H1 (cell line): Measurements from ENCODE around the gene OTOF. TPM values are rescaled to one million over a fixed set of nuclear protein-coding genes. Genes with fewer than 3 reads are reported as not detected.

ENCODE experiments used
- CTCF ChIA-PET: fragments of 300-600 bp; sonication (Branson Sonifier 250); formaldehyde crosslinking; loops from one replicate; lab custom pipeline; 2021; ENCODE audit not compliant: partially characterized antibody; lab: Charles Lee
- POLR2A ChIA-PET: fragments of 300-600 bp; sonication (Branson Sonifier 250); formaldehyde crosslinking; loops from one replicate; lab custom pipeline; 2021; ENCODE audit warnings: inconsistent platforms; ENCODE audit not compliant: partially characterized antibody; lab: Charles Lee
- DNase-seq, 2 experiments: peaks; one replicate each; pipeline versions ENCODE4 v3.0.0 to v3.0.0-alpha.2; 2010 to 2022; ENCODE audit warnings: low spot score in 2 of 2, low read depth in 1 of 2, mixed read lengths in 1 of 2
- FAIRE-seq: peaks from 2 replicates; lab custom pipeline; 2011; peaks lifted over from hg19 to GRCh38; lab: Jason Lieb, UNC
- H2AFZ ChIP-seq: 2 replicates; pipeline ENCODE4 v1.8.1; 2012; ENCODE audit warnings: low read length, inconsistent platforms
- H2AK5ac ChIP-seq: 2 replicates; pipeline ENCODE4 v1.6.1; 2013; ENCODE audit warnings: low read depth, low read length
- H2BK120ac ChIP-seq: replicated peaks from 2 replicates; pipeline ENCODE3; 2013; ENCODE audit warnings: low read depth, low read length, inconsistent platforms
- H2BK12ac ChIP-seq: 2 replicates; pipeline ENCODE4 v1.6.1; 2013; ENCODE audit warnings: low read depth, low read length
- H2BK15ac ChIP-seq: 2 replicates; pipeline ENCODE4 v1.6.1; 2013; ENCODE audit warnings: low read length
- H2BK20ac ChIP-seq: 2 replicates; pipeline ENCODE4 v1.6.1; 2013; ENCODE audit warnings: low read length
- H2BK5ac ChIP-seq: 2 replicates; pipeline ENCODE4 v1.6.1; 2013; ENCODE audit warnings: low read depth, low read length
- H3K14ac ChIP-seq: 2 replicates; pipeline ENCODE4 v1.6.1; 2013; ENCODE audit warnings: inconsistent platforms; ENCODE audit not compliant: insufficient read length
- H3K18ac ChIP-seq: 2 replicates; pipeline ENCODE4 v1.6.1; 2013; ENCODE audit warnings: low read length; ENCODE audit errors: extremely low read depth
- H3K23ac ChIP-seq: 2 replicates; pipeline ENCODE4 v1.6.1; 2013; ENCODE audit warnings: inconsistent platforms; ENCODE audit not compliant: insufficient read length
- H3K23me2 ChIP-seq: 2 replicates; pipeline ENCODE4 v1.6.1; 2013; ENCODE audit warnings: low read depth, low read length
- H3K27ac ChIP-seq: 2 replicates; pipeline ENCODE4 v1.6.1; 2011; ENCODE audit warnings: low read depth, low read length, inconsistent platforms
- H3K27me3 ChIP-seq, 4 experiments: replicated peaks in 1 of 4; 1 replicate in 1 of 4; 2 replicates in 3 of 4; pipeline versions ENCODE4 v1.6.1 to v1.8.1; 2011 to 2013; ENCODE audit warnings: low read length in 3 of 4, mild to moderate bottlenecking in 3 of 4, inconsistent platforms in 2 of 4, mixed read lengths in 2 of 4, moderate library complexity in 1 of 4; ENCODE audit not compliant: control insufficient read depth in 3 of 4, insufficient read depth in 3 of 4; ENCODE audit errors: extremely low read depth in 1 of 4
- H3K36me3 ChIP-seq, 4 experiments: 2 replicates each; pipeline versions ENCODE4 v1.6.1 to v1.8.1; 2011 to 2013; ENCODE audit warnings: mild to moderate bottlenecking in 4 of 4, low read length in 3 of 4, moderate library complexity in 2 of 4, control low read depth in 1 of 4, inconsistent platforms in 1 of 4; ENCODE audit not compliant: insufficient read depth in 4 of 4, control insufficient read depth in 2 of 4
- H3K4ac ChIP-seq: replicated peaks from 2 replicates; pipeline ENCODE3; 2013; ENCODE audit warnings: low read length, low read depth, mixed read lengths, inconsistent platforms; ENCODE audit not compliant: insufficient read length
- H3K4me1 ChIP-seq, 4 experiments: replicated peaks in 1 of 4; 1 replicate in 1 of 4; 2 replicates in 3 of 4; pipeline versions ENCODE4 v1.6.1 to v1.8.1; 2011 to 2013; ENCODE audit warnings: low read length in 3 of 4, inconsistent platforms in 2 of 4, mixed read lengths in 1 of 4; ENCODE audit not compliant: insufficient read depth in 4 of 4, control insufficient read depth in 3 of 4
- H3K4me2 ChIP-seq, 2 experiments: 2 replicates each; pipeline versions ENCODE4 v1.6.1 to v1.8.1; 2011 to 2013; ENCODE audit warnings: low read depth in 2 of 2, low read length in 2 of 2, control low read depth in 1 of 2, inconsistent platforms in 1 of 2, mild to moderate bottlenecking in 1 of 2; ENCODE audit not compliant: insufficient read depth in 1 of 2
- H3K4me3 ChIP-seq, 4 experiments: fragments of 200-600, 300-600 bp in 1 of 4; sonication (generic), shearing (Covaris generic), sonication (Bioruptor Twin) in 1 of 4; 2 replicates each; pipeline versions ENCODE4 v1.5.1 to v1.8.1; 2011 to 2016; ENCODE audit warnings: low read length in 4 of 4, low read depth in 3 of 4, control low read depth in 2 of 4, inconsistent platforms in 2 of 4, mild to moderate bottlenecking in 2 of 4, mixed read lengths in 1 of 4, moderate library complexity in 1 of 4; ENCODE audit not compliant: insufficient read depth in 2 of 4; ENCODE audit errors: extremely low read depth in 1 of 4
- H3K56ac ChIP-seq: replicated peaks from 2 replicates; pipeline ENCODE3; 2013; ENCODE audit warnings: low read depth, mild to moderate bottlenecking, mixed read lengths, low read length, inconsistent platforms; ENCODE audit not compliant: insufficient read length
- H3K79me1 ChIP-seq: 2 replicates; pipeline ENCODE4 v1.6.1; 2013; ENCODE audit warnings: low read depth, low read length, control low read depth
- H3K79me2 ChIP-seq, 2 experiments: 2 replicates each; pipeline versions ENCODE4 v1.6.1 to v1.8.1; 2012 to 2013; ENCODE audit warnings: low read length in 2 of 2, mild to moderate bottlenecking in 2 of 2, inconsistent platforms in 1 of 2; ENCODE audit not compliant: insufficient read depth in 2 of 2, control insufficient read depth in 1 of 2
- H3K9ac ChIP-seq, 4 experiments: replicated peaks in 1 of 4; 1 replicate in 1 of 4; 2 replicates in 3 of 4; pipeline versions ENCODE4 v1.6.1 to v1.8.1; 2011 to 2013; ENCODE audit warnings: low read depth in 3 of 4, low read length in 3 of 4, control low read depth in 2 of 4, mild to moderate bottlenecking in 2 of 4, moderate library complexity in 2 of 4, inconsistent platforms in 1 of 4; ENCODE audit errors: extremely low read depth in 1 of 4
- H3K9me3 ChIP-seq, 2 experiments: 2 replicates each; pipeline versions ENCODE4 v1.6.1 to v1.8.1; 2012 to 2013; ENCODE audit warnings: mild to moderate bottlenecking in 2 of 2, moderate library complexity in 2 of 2, control low read depth in 1 of 2, inconsistent platforms in 1 of 2, low read depth in 1 of 2, low read length in 1 of 2, mixed read lengths in 1 of 2; ENCODE audit not compliant: insufficient read depth in 2 of 2
- H4K20me1 ChIP-seq, 2 experiments: replicated peaks in 1 of 2; 2 replicates each; pipeline versions ENCODE3 to v1.8.1; 2011 to 2013; ENCODE audit warnings: inconsistent platforms in 2 of 2, low read length in 2 of 2, mild to moderate bottlenecking in 1 of 2; ENCODE audit not compliant: insufficient read depth in 2 of 2, control insufficient read depth in 1 of 2
- H4K5ac ChIP-seq: 2 replicates; pipeline ENCODE4 v1.6.1; 2013; ENCODE audit warnings: low read length, low read depth, mixed read lengths, inconsistent platforms; ENCODE audit not compliant: insufficient read length
- H4K8ac ChIP-seq: 2 replicates; pipeline ENCODE4 v1.8.0; 2013; ENCODE audit warnings: mild to moderate bottlenecking, moderate library complexity, low read length, inconsistent platforms; ENCODE audit not compliant: insufficient read depth; ENCODE audit errors: extremely low read depth
- H4K91ac ChIP-seq: replicated peaks from 2 replicates; pipeline ENCODE3; 2013; ENCODE audit warnings: low read length, mixed read lengths, inconsistent platforms; ENCODE audit not compliant: insufficient read length
- WGBS, 2 experiments: shearing (Covaris generic) in 1 of 2; methylation state at CpG; one replicate each; pipeline versions ENCODE4 v1.1.6 to v1.1.7; 2013 to 2015; ENCODE audit warnings: low lambda C conversion rate in 2 of 2, mixed read lengths in 2 of 2, inconsistent platforms in 1 of 2, low coverage in 1 of 2, missing lambda C conversion rate in 1 of 2; ENCODE audit not compliant: insufficient replicate concordance in 2 of 2, insufficient coverage in 1 of 2, insufficient read length in 1 of 2; ENCODE audit errors: extremely low coverage in 1 of 2, missing lambda C conversion rate in 1 of 2; 5-methylcytosine and 5-hydroxymethylcytosine counted together
- polyA plus RNA-seq, 7 experiments: library from polyadenylated mRNA; depleted of rRNA in 3 of 7; stranded (reverse) in 5 of 7; unstranded in 2 of 7; fragments of >200 nt in 5 of 7; fragments of 200-250 nt in 2 of 7; gene quantifications; 1 replicate in 5 of 7; 2 replicates in 1 of 7; 4 replicates in 1 of 7; pipeline versions ENCODE4 v1.2.1 to v1.2.3, GENCODE V29; 2011 to 2013; ENCODE audit warnings: missing spikeins in 2 of 7, mixed read lengths in 2 of 7
- total RNA-seq: library from RNA; stranded (reverse); fragmentation: NEBNext Ultra II Directional; extraction: Animal tissue kit (Norgen Biotek cat#: 25700); gene quantifications from 2 replicates; pipeline ENCODE4 v1.2.1, GENCODE V29; 2021

OTOF gene
- total and polyA plus RNA-seq, 2 of the 8 experiments (the other 6 are each of a cell fraction or from before 2014, with no cell fraction given), result 0.06 TPM; not detected in 1

- DNase-seq (no peak), FAIRE-seq (no peak)
- no peaks in the 10 kb centered on the region for H3K9me3 ChIP-seq
- no peak overlapping the region for H3K4me2 ChIP-seq
- H2BK20ac ChIP-seq, result no peak overlapping the region
- no peak overlapping the region for H4K8ac ChIP-seq
- 84 to 100% methylated on average over 1 of the region's 1 CpG for whole genome bisulfite sequencing, 2 experiments
- H2BK120ac ChIP-seq, result no peak overlapping the region
- no peak overlapping the region for H2BK15ac ChIP-seq
- no peak overlapping the region for H3K4me3 ChIP-seq
- no peak overlapping the region for H3K14ac ChIP-seq
- H3K27ac ChIP-seq, result no peak overlapping the region
- no peak overlapping the region for H2BK5ac ChIP-seq
- H3K79me1 ChIP-seq, result no peaks in the 10 kb centered on the region
- H3K4me1 ChIP-seq, result peaks cover 0 to 3% (median under 1%) of the 10 kb centered on the region in 4 experiments; a peak in 2 of 7 replicates
- H2AFZ ChIP-seq, result no peak overlapping the region
- no peak overlapping the region for H3K4ac ChIP-seq
- no peak overlapping the region for H2AK5ac ChIP-seq
- H3K23me2 ChIP-seq, result peaks cover 4% of the 10 kb centered on the region; the same call in 1 of the 2 replicates
- H3K79me2 ChIP-seq, result no peaks in the 10 kb centered on the region
- H3K23ac ChIP-seq, result no peak overlapping the region
- H3K18ac ChIP-seq, result no peak overlapping the region
- H3K56ac ChIP-seq, result peak overlapping the region; percentile 91
- no peaks in the 10 kb centered on the region; a peak in 1 of 8 replicates for H3K36me3 ChIP-seq
- ChIA-PET POLR2A (no interaction called here), CTCF (interaction anchor here (0.9 to 2.6 kb wide), 3 partner anchors 29 to 58 kb away, joined by 3 to 8 read pairs (median 3); no protein-coding TSS in a partner anchor)
- H3K9ac ChIP-seq, result no peak overlapping the region
- no peaks in the 10 kb centered on the region for H4K20me1 ChIP-seq
- no peaks in the 10 kb centered on the region for H3K27me3 ChIP-seq
- no peak overlapping the region for H4K91ac ChIP-seq
- H2BK12ac ChIP-seq, result no peak overlapping the region
- no peak overlapping the region for H4K5ac ChIP-seq
These were observed 48.2 kb upstream of the OTOF start for GRCh38 chr2:26526105-26526504.
